Naive thymus-derived CD4-positive, alpha-beta T cell (primary cell): Measurements from ENCODE around the gene CBFA2T2. TPM values are rescaled to one million over a fixed set of nuclear protein-coding genes. Genes with fewer than 3 reads are reported as not detected.

Source experiments
- ATAC-seq: fragments of 150-1000 bp; cut with Tn5 transposase; 2 replicates; pipeline ENCODE4 v1.10.0; 2021; ENCODE audit warnings: mild to moderate bottlenecking, moderate library complexity
- CTCF ChIA-PET: fragments of 350-600 bp; sonication (Branson Sonifier 250); formaldehyde crosslinking; loops from one replicate; lab custom pipeline; 2021; ENCODE audit warnings: antibody characterized with exemption; lab: Charles Lee
- POLR2A ChIA-PET: fragments of 350-600 bp; sonication (Branson Sonifier 250); formaldehyde crosslinking; loops from one replicate; lab custom pipeline; 2021; ENCODE audit warnings: antibody characterized with exemption, inconsistent platforms; lab: Charles Lee
- DNase-seq, 9 donors: peaks; one replicate each; pipeline versions ENCODE4 v3.0.0 to v3.0.0-alpha.2; 2020 to 2022; ENCODE audit warnings: mixed read lengths in 1 of 9
- H3K27ac ChIP-seq: one replicate; pipeline ENCODE4 v1.7.0; 2013; ENCODE audit warnings: mild to moderate bottlenecking, low read depth, low read length, moderate library complexity
- H3K27me3 ChIP-seq, 2 donors: one replicate each; pipeline ENCODE4 v1.7.0; 2013; ENCODE audit warnings: low read length in 2 of 2, mild to moderate bottlenecking in 2 of 2, moderate library complexity in 2 of 2; ENCODE audit not compliant: control insufficient read depth in 2 of 2, insufficient read depth in 2 of 2
- H3K36me3 ChIP-seq, 3 experiments: 1 replicate in 2 of 3; 2 replicates in 1 of 3; pipeline ENCODE4 v1.7.0; 2013; ENCODE audit warnings: low read length in 3 of 3, mild to moderate bottlenecking in 3 of 3, moderate library complexity in 1 of 3; ENCODE audit not compliant: insufficient read depth in 3 of 3, control insufficient read depth in 2 of 3
- H3K4me1 ChIP-seq, 2 donors: one replicate each; pipeline ENCODE4 v1.7.0; 2013; ENCODE audit warnings: low read length in 2 of 2, mild to moderate bottlenecking in 2 of 2, moderate library complexity in 1 of 2; ENCODE audit not compliant: control insufficient read depth in 2 of 2, insufficient read depth in 2 of 2
- H3K4me3 ChIP-seq: 2 replicates; pipeline ENCODE4 v1.7.0; 2013; ENCODE audit warnings: mild to moderate bottlenecking, low read length
- H3K9me3 ChIP-seq, 3 experiments: 1 replicate in 2 of 3; 2 replicates in 1 of 3; pipeline ENCODE4 v1.7.0; 2013; ENCODE audit warnings: low read length in 3 of 3; ENCODE audit not compliant: control insufficient read depth in 2 of 3
- H3K27ac Mint-ChIP-seq, 9 donors: one replicate each; pipeline ENCODE4 v1.8.0; 2020 to 2022; ENCODE audit warnings: mixed read lengths in 9 of 9, mild to moderate bottlenecking in 8 of 9, moderate library complexity in 5 of 9, inconsistent platforms in 2 of 9
- H3K27me3 Mint-ChIP-seq, 5 donors: one replicate each; pipeline ENCODE4 v1.8.0; 2021 to 2022; ENCODE audit warnings: mixed read lengths in 5 of 5, mild to moderate bottlenecking in 1 of 5
- H3K36me3 Mint-ChIP-seq, 5 donors: one replicate each; pipeline ENCODE4 v1.8.0; 2020 to 2022; ENCODE audit warnings: mixed read lengths in 5 of 5, mild to moderate bottlenecking in 3 of 5, inconsistent platforms in 1 of 5
- H3K4me1 Mint-ChIP-seq, 7 donors: one replicate each; pipeline ENCODE4 v1.8.0; 2020 to 2022; ENCODE audit warnings: mixed read lengths in 7 of 7, mild to moderate bottlenecking in 3 of 7, inconsistent platforms in 1 of 7
- H3K4me3 Mint-ChIP-seq, 10 donors: one replicate each; pipeline ENCODE4 v1.8.0; 2020 to 2022; ENCODE audit warnings: mild to moderate bottlenecking in 10 of 10, mixed read lengths in 10 of 10, moderate library complexity in 6 of 10, inconsistent platforms in 2 of 10
- H3K9me3 Mint-ChIP-seq, 11 donors: one replicate each; pipeline ENCODE4 v1.8.0; 2020 to 2022; ENCODE audit warnings: mixed read lengths in 11 of 11, mild to moderate bottlenecking in 4 of 11, inconsistent platforms in 1 of 11, moderate library complexity in 1 of 11
- intact Hi-C, 2 donors: fragments of 100-400 bp; cut with micrococcal nuclease; formaldehyde crosslinking; loops; one replicate each; pipeline ENCODE4 v1.15.1; 2023
- polyA plus RNA-seq, 2 donors: library from polyadenylated mRNA; unstranded; fragments of 300-500 nt; fragmentation: Illumina TruSeq; gene quantifications; one replicate each; pipeline ENCODE4 v1.2.3, GENCODE V29; 2021
- total RNA-seq, 6 experiments: library from RNA in 5 of 6; stranded (reverse) in 5 of 6; gene quantifications; 1 replicate in 5 of 6; 2 replicates in 1 of 6; pipeline ENCODE4 v1.2.3 and lab custom pipeline; 2021 to 2026

Gene CBFA2T2
- total and polyA plus RNA-seq, 7 experiments from 2014 or later: 13.5 to 37.8 (median 26.8) TPM

DNA sequence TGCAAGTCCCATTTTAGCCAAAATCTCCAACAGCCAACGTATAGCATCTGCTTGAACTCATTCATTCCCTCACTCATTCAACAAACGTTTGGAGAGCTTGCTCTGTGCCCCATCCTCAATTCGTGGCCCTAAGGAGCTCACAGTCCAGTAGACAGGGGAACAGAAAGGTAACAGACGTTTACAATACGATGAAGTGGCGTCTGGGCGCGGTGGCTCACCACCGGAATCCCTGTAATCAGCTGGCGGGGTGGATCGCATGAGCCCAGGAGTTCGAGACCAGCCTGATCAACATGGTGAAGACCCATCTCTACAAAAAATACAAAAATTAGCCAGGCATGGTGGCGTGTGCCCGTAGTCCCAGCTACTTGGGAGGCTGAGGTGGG lies 197.1 kb downstream of the CBFA2T2 start:
- H3K27ac Mint-ChIP-seq: peak overlapping the region; percentile 6 to 95 (median 84)

DNA sequence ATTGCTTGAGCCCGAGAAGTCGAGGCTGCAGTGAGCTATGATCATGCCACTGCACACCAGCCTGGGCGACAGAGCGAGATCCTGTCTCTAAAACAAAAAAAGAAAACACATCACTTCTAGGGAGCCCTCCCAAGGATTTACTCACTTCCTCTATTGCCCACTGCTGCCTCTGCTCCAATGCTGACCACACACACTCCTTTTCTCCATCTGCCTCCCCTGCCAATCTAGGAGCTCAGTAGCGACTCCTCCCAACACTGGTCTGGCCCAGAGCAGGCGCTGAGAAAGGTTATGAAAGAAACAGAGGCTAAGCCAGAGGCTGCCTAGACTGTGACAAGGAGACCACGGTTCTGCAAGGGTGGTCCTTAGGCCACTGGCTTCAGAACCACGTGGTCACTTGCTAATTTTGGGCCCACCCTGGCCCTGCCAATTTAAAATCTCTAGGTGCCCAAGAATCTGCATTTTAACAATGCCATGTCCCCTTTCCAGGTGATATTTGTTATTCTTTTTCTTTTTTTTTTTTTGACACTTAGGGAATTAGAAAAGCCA lies 197.5 kb downstream of the CBFA2T2 start:
- H3K27ac ChIP-seq: no peak overlapping the region
- no peaks in the 10 kb centered on the region for H3K36me3 ChIP-seq
- no peak for DNase-seq
- no peak overlapping the region for H3K4me3 ChIP-seq
- Mint-ChIP-seq H3K27me3 (no peaks in the 10 kb centered on the region), H3K36me3 (peaks cover 0 to 4% (median 0%) of the 10 kb centered on the region in 5 donors), H3K4me1 (peaks cover 11 to 64% (median 37%) of the 10 kb centered on the region in 7 donors), H3K4me3 (peak overlapping the region in 5 of 10 donors; percentile 74 to 90 (median 85)), H3K27ac (peak overlapping the region in 6 of 9 donors; percentile 6 to 95 (median 84)), H3K9me3 (no peaks in the 10 kb centered on the region)
- no peaks in the 10 kb centered on the region for H3K27me3 ChIP-seq
- peaks cover 3 to 27% of the 10 kb centered on the region in 2 donors for H3K4me1 ChIP-seq
- no peaks in the 10 kb centered on the region for H3K9me3 ChIP-seq
- ATAC-seq: no peak
- intact Hi-C loops: no loop called here
- ChIA-PET CTCF (interaction anchor here (0.6 to 1.1 kb wide), 3 partner anchors 23 to 885 kb away, joined by 3 read pairs; no protein-coding TSS in a partner anchor), POLR2A (interaction anchor here (0.7 to 2.9 kb wide), 8 partner anchors 8 to 249 kb away, joined by 3 to 14 read pairs (median 4); partner anchors contain the start of genes ACTL10, CBFA2T2 and PXMP4)

More for the DNA sequence above, 197.1 kb downstream of the CBFA2T2 start:
- H3K9me3 ChIP-seq: no peaks in the 10 kb centered on the region
- DNase-seq: peak in 1 of 9 donors; percentile 7
- H3K4me1 ChIP-seq: peaks cover 3 to 27% of the 10 kb centered on the region in 2 donors
- peak overlapping the region; percentile 58 to 90 (median 83) for H3K4me3 Mint-ChIP-seq
- H3K36me3 Mint-ChIP-seq: peaks cover 0 to 5% (median 0%) of the 10 kb centered on the region in 5 donors
- H3K4me1 Mint-ChIP-seq: peaks cover 11 to 68% (median 38%) of the 10 kb centered on the region in 7 donors
- CTCF ChIA-PET: interaction anchor here (0.6 to 1.1 kb wide), 2 partner anchors 23 to 66 kb away, joined by 3 read pairs; no protein-coding TSS in a partner anchor
- H3K27me3 Mint-ChIP-seq: no peaks in the 10 kb centered on the region
- H3K9me3 Mint-ChIP-seq: no peaks in the 10 kb centered on the region
- peak overlapping the region; percentile 51 for H3K4me3 ChIP-seq
- POLR2A ChIA-PET: interaction anchor here (0.7 to 1.4 kb wide), 5 partner anchors 20 to 248 kb away, joined by 3 to 6 read pairs (median 3); partner anchors contain the start of genes ACTL10 and PXMP4
- ATAC-seq: no peak
- H3K27me3 ChIP-seq: no peaks in the 10 kb centered on the region
- H3K27ac ChIP-seq: peak overlapping the region; percentile 59
- intact Hi-C loops: loop anchor here (1.0 kb wide), 7 partner anchors 13 to 425 kb away; partner anchors contain the start of genes EIF2S2 (in 2 of the 2), PXMP4 (in 2 of the 2), ACTL10 (in 1 of the 2) and CHMP4B (in 1 of the 2)
- H3K36me3 ChIP-seq: no peaks in the 10 kb centered on the region

- H3K27me3 Mint-ChIP-seq: no peaks in the 10 kb centered on the region
- H3K4me1 Mint-ChIP-seq: peaks cover 11 to 57% (median 37%) of the 10 kb centered on the region in 7 donors
- H3K4me3 Mint-ChIP-seq: peak overlapping the region in 2 of 10 donors; percentile 52 to 70
- ATAC-seq: no peak
- intact Hi-C loops: no loop called here
- H3K27me3 ChIP-seq: no peaks in the 10 kb centered on the region
- no peaks in the 10 kb centered on the region for H3K9me3 Mint-ChIP-seq
- CTCF ChIA-PET: interaction anchor here (0.7 kb wide), 1 partner anchor 885 kb away, joined by 3 read pairs; no protein-coding TSS in a partner anchor
- peaks cover 3 to 27% of the 10 kb centered on the region in 2 donors for H3K4me1 ChIP-seq
- DNase-seq: no peak
- no peaks in the 10 kb centered on the region for H3K36me3 ChIP-seq
- no peak overlapping the region for H3K4me3 ChIP-seq
- POLR2A ChIA-PET: interaction anchor here (0.7 to 2.9 kb wide), 6 partner anchors 9 to 198 kb away, joined by 3 to 14 read pairs (median 4); partner anchors contain the start of genes ACTL10, CBFA2T2 and PXMP4
- no peaks in the 10 kb centered on the region for H3K9me3 ChIP-seq
- H3K27ac Mint-ChIP-seq: peak overlapping the region in 8 of 9 donors; percentile 54 to 95 (median 80)
- peaks cover 0 to 4% (median 0%) of the 10 kb centered on the region in 5 donors for H3K36me3 Mint-ChIP-seq
- H3K27ac ChIP-seq: no peak overlapping the region
Measured at GRCh38 chr20:33687993-33688937, 198.4 kb downstream of the CBFA2T2 start.

GRCh38 chr20:33688938-33689424 lies 199.1 kb downstream of the CBFA2T2 start:
- H3K4me3 Mint-ChIP-seq: peak overlapping the region in 4 of 10 donors; percentile 35 to 70 (median 39)
- ATAC-seq: no peak
- intact Hi-C loops: no loop called here

DNA sequence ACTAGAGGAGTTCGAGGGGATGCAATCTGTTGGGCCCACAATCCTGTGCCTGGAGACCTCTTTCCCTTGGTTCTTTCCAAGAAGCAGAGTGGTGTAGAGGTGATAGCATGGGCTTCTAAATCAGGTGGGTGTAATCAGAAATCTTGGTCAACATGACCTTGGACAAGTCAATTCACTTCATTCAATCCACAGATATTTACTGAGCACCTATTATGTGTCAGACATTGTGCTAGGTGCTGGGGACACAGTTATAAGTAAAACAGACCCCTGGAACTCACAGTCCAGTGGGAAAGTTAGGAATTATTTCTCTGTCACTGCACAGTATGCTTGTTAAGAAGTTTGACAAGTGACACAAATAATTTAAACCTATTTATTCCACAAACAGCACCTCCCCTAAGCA lies 199.6 kb downstream of the CBFA2T2 start:
- CTCF ChIA-PET: no interaction called here
- Histone ChIP-seq H3K27me3 (no peaks in the 10 kb centered on the region), H3K36me3 (no peaks in the 10 kb centered on the region), H3K27ac (no peak overlapping the region), H3K9me3 (no peaks in the 10 kb centered on the region), H3K4me3 (no peak overlapping the region), H3K4me1 (peaks cover 3 to 27% of the 10 kb centered on the region in 2 donors)
- ATAC-seq (no peak), DNase-seq (no peak)
- intact Hi-C loops: no loop called here
- Mint-ChIP-seq H3K4me3 (peak overlapping the region in 6 of 10 donors; percentile 23 to 73 (median 64)), H3K4me1 (peaks cover 11 to 55% (median 37%) of the 10 kb centered on the region in 7 donors), H3K36me3 (peaks cover 0 to 4% (median 0%) of the 10 kb centered on the region in 5 donors), H3K9me3 (no peaks in the 10 kb centered on the region), H3K27ac (peak overlapping the region in 7 of 9 donors; percentile 4 to 95 (median 69)), H3K27me3 (no peaks in the 10 kb centered on the region)
- POLR2A ChIA-PET: interaction anchor here (0.8 to 2.9 kb wide), 8 partner anchors 9 to 199 kb away, joined by 3 to 19 read pairs (median 8); partner anchors contain the start of genes ACTL10, C20orf144, CBFA2T2 and PXMP4

More at GRCh38 chr20:33688938-33689424, 199.1 kb downstream of the CBFA2T2 start:
- H3K36me3 ChIP-seq: no peaks in the 10 kb centered on the region
- DNase-seq: no peak
- H3K27ac Mint-ChIP-seq: peak overlapping the region in 6 of 9 donors; percentile 56 to 95 (median 80)
- no peaks in the 10 kb centered on the region for H3K9me3 Mint-ChIP-seq
- ChIA-PET CTCF (no interaction called here), POLR2A (interaction anchor here (0.8 to 2.9 kb wide), 6 partner anchors 9 to 199 kb away, joined by 3 to 19 read pairs (median 7); partner anchors contain the start of genes ACTL10, C20orf144, CBFA2T2 and PXMP4)
- H3K27ac ChIP-seq: no peak overlapping the region
- H3K9me3 ChIP-seq: no peaks in the 10 kb centered on the region
- H3K4me3 ChIP-seq: no peak overlapping the region
- peaks cover 11 to 55% (median 37%) of the 10 kb centered on the region in 7 donors for H3K4me1 Mint-ChIP-seq
- H3K36me3 Mint-ChIP-seq: peaks cover 0 to 4% (median 0%) of the 10 kb centered on the region in 5 donors
- no peaks in the 10 kb centered on the region for H3K27me3 Mint-ChIP-seq
- peaks cover 3 to 27% of the 10 kb centered on the region in 2 donors for H3K4me1 ChIP-seq
- H3K27me3 ChIP-seq: no peaks in the 10 kb centered on the region
